NCI-H2196 (cell line): ENCODE measurements around the gene OSTM1.

ENCODE experiments used
- DNase-seq: peaks from one replicate; lab custom pipeline; 2025; ENCODE audit not compliant: unreplicated experiment; lab: John Stamatoyannopoulos, UW

The OSTM1 gene

DNA sequence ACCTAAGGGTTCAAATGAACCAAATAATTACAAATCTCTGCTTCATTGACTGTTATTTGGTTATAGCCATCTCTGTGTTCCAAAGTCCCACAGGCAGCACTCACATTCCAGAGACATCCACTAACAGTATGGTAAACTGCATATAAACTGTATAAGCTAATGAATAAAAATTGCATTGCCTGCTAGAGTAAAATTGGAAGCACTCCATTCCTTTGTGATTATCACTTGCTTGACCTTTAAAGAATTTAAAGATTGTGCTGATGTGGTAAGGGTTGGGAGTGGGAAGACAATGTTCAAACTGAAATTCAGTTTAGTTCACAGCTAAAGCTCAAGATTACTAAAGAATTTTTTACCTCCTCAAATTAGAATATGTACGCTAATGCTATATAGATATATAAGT, 31.0 kb upstream of the OSTM1 start:
- DNase-seq = no peak

DNA sequence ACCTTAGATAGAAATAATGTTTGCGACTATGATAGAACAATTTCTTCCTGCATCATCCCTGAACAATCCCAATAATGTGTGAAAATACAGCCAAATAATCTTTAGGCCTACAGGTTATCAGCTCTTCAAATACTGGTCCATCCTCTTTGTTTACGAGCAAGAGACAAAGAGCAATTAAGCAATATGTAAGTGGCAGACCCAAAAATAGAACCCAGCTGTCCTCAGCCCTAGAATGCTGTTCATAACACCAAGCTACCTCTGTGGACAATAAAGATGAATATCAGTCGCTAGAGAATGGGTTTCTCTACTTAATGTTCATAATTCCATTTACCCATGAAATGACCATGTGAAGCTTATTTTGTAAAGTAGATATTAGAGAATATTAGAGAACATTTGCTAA, 28.4 kb upstream of the OSTM1 start:
- no peak for DNase-seq

DNA sequence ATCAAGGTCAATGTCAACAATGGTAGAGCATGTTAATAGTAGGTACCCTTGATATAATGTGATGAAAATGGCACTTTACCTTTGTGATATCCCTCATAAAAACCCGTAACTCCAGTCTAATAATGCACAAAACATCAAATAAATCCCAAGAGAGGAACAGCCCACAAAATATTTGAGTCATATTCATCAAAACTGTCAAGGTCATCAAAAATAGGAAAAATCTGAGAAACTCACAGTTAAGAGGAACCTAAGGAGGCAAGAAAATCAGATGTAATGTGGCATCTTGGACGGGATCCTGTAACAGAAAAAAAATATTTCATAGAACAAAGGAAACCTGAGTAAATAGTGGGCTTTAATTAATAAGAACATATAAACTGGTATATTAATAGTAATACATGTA, 25.5 kb upstream of the OSTM1 start:
- DNase-seq = no peak

DNA sequence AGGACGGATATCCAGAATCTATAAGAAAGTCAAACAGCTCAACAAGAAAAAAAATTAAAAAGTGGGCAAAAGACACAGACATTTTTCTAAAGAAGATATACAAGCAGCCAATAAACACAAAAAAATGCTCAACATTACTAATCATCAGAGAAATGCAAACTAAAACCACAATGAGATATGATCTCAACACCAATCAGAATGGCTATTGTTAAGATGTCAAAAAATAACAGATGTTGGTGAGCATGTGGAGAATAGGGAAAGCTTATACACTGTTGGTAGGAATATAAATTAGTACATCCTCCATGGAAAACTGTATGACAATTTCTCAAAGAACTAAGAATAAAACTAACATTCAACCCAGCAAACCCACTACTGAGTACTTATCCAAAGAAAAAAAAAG, 23.3 kb upstream of the OSTM1 start:
- DNase-seq = no peak

DNA sequence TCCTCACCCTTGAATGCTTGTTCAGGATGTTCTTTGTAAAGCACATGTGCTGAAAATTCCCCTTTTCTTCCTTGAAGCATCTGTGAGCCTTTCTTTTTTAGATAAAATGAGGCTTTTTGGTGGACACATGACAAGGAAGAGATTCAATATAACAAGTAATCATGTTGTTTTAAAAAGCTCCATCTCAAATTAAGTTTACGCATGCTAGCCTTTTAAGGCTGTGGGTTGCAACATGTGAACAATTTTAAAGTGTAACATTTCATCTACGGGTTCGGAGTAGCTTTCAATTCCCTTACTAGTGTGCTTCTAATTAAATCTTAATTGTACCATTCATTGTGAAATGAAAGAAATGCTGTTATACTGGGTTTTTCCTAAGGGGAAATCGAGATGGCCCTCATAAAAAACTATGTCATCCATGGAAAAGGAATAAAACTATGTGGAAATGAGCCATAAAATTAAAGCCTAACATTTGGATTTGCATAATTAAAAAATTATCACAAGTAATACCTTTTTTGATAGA, 19.3 kb upstream of the OSTM1 start:
- no peak for DNase-seq

DNA sequence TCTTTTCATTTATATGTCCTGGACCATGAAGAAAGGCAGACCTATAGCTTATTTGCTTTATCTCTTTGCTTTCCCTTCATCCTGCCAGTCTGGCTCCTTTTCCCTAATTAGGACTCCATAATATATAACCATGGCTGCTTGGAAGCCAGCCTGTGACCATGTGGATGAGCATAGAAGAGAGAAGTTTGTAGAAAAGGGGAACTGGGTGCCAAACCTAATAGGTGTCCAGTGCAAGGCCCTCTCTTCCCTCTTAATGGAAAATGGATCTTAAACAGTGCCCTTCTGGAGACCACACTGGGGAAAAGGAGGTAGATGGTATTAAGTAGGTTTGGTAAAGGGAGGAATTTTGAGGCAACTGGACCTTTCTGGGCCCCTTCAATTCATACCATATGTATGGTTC, 16.7 kb upstream of the OSTM1 start:
- no peak for DNase-seq

DNA sequence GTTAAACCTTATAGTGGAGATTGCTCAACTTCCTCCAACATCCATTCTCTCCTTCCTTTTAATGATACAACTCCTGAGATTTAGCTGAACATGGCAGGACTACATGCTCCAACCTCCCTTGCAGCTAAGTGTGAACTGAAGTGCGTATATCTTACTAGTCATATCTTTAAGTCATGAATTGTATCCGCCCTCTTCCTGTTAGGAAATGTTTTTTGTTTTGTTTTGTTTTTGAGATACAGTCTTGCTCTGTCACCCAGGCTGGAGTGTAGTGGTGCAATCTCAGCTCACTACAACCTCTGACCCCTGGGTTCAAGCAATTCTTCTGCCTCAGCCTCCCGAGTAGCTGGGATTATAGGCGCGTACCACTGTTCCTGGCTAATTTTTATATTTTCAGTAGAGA, 8.8 kb upstream of the OSTM1 start:
- DNase-seq = no peak

DNA sequence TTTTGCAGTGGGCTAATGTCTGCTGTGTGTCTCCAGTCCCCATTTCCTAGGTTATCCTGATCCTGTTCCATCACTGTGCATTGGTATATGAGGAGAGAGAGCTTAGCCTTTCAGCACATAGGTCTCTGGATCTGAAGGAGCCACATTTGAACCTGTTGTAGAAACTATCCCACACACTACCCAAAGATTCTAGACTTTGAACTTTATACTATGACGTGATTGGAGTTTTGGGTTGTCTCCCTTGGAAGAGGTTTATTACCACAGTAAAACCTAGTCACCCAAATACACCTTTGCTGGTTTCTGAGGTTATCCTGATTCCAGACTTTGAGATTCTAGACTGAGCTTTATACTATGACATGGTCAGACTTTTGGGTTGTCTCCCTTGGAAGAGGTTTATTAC, 8.0 kb upstream of the OSTM1 start:
- no peak for DNase-seq

DNA sequence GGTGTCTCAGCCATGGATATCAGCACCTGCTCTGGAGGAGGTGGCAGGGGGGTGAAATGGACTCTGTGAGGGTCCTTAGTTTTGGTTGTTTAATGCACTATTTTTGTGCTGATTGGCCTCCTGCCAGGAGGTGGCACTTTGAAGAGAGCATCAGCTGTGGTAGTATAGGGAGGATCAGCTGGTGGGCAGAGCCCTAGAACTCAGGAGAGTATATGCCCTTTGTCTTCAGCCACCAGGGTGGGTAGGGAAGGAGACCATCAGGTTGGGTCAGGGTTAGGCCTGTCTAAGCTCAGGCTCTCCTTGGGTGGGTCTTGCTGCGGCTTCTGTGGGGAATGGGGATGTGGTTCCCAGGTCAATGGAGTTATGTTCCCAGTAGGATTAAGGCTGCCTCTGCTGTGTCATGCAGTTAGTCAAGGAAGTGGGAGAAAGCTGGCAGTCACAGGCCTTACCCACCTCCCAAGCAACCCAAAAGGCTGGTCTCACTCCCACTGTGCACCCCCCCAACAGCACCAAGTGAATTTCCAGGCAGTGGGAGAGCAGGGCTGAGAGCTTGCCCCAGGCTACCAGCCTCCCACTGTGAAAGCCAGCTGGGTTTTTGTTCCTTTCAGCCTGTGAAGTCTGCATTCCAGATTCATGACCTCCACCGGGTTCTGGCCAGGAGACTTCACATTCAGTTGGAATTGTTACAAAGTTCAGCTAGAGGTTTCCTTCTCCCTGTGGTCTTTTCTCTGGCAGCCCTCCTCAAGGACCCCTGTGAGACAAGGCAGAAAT, 5.7 kb upstream of the OSTM1 start:
- DNase-seq = no peak

DNA sequence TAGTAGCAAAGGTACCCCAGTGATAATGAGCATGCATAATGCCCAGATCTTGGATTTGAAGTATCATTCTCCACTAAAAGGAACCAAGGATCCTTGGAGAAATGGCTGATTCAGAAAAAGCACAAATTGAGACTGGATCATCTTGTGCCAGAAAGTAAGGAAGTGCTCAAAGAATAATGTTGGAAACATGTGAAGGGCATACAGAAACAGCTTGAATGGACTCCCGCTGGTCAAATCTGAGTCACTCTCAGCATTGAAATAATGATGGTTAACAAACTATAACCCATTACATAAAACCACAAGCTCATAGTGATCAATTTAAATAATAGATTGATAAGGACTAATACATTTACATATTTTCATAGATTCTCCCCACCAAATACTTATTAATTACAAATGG, 3.6 kb upstream of the OSTM1 start:
- DNase-seq = no peak

DNA sequence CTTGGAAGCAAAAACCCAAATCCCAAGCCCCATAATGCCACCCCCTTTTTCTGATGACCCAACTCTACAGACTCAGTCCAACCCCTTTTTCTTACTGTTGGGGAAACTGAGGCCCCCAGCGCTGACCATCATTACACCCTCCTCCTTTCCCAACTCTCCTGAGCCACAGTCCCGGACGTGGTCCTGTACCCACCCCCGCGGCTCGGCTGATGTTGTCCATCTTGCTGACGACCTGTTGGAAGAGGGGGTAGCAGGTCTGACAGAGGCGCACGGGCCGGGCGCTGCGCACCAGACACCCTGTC, 533 bp downstream of the OSTM1 start:
- DNase-seq = no peak

DNA sequence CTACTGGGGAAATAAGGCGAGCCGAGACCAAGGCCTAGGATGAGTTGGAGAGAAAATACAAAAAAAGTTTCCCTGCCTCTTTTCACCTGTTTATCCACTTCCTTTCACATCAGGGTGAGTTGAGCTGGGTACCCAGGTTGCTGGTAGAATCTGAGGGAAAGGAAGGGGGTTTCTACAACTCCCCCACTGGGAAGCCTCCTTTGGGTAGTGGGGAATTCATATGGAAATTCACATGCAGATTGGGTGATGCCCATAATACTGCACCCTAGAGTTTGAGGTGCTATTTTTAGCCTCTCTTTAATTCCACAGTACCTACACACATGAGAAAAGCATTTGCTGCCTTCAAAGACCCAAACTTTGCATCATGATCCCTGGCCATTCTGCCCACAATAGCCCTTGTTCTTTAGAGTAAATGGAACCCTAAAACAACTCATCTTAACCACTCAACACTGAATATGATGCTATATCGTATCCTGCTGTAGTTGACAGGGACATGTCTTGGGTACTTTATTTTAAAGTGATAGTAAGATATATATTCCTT, 2.7 kb downstream of the OSTM1 start:
- no peak for DNase-seq

DNA sequence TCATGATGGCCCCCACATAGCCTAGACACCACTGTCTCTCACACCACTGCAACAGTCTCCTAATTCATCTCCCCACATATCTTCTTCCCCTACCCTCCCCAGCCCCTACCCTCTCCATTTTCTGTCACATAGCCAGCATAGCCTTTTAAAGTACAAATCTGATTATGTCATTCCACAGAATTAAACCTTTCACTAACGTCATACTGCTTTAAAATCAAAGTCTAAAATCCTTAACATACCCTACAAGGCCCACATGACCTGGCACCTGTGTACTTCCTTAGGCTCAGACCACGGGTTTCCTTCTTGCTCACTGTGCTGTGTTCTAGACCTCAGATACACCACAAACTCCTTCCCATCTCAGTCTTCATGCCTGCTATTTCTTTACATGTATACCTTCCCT, 5.9 kb downstream of the OSTM1 start:
- DNase-seq = no peak

DNA sequence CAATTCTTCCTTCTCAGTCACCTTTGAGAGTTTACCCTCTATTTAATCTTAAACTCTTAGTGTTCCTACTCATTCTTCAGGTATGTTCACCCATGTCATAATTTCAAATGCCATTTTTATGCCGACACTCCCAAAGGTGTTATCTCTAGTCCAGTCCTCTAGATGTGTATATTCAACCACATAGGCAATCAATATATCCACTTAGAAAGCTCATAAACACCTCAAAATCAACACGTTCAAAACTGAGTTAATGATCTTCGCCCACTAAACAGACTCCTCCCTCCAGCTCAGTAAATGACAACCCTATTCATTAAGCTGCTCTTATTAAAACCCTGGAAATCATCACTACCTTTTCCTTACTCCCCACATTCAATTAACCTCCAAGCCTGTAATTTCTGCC, 6.4 kb downstream of the OSTM1 start:
- DNase-seq = no peak

DNA sequence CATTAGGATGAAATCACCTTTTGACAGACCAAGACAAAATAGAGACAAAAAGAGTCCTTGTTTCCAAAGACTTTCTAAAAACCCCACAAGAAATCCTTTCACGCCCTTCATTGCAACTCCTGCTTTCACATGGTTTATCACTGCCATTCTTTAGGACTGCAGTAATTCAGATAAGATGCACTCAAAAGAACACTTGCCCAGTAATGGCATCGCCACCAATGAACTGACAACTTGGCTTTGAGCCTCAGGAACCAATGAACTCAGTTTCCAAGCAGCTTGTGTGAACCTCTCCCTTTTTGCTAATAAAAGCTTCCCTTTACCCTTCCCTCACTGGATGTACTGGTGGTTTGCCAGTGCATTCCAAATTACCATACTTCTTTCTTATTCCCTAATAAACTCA, 21.8 kb downstream of the OSTM1 start:
- no peak for DNase-seq

DNA sequence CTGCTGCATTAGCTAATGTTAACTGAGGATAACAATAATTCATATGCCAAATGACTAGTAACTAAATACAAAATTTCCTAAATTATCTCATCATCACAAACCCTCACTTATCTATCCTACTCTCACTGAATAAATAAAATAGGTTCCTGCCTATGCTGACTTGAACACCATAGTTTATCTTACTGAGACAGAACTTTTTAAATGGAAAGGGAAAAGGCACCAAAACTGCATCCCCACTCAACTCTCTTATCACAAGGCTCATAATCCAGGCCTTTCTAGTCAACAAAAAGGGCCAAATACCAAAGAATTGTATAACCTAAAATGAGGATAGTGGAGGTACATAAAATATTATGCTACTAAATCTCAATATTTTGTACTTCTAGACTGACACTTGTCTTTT, 23.1 kb downstream of the OSTM1 start:
- DNase-seq = no peak

DNA sequence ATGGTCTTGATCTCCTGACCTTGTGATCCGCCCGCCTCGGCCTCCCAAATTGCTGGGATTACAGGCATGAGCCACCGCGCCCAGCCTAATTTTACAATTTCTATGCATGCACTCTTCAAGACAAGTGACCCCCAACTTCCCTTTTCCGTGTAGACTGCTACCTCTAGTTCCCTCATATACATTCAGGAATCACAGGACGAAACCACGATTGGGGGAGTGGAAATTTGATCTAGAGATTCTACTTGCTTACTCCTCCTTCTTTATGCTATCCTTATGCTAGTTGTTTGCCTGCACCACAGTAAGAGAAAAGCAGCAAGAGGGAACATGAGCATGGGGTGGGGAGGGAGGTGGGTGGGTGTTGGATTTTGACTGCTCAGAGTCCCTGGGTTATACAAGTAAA, 34.9 kb downstream of the OSTM1 start:
- DNase-seq = no peak

DNA sequence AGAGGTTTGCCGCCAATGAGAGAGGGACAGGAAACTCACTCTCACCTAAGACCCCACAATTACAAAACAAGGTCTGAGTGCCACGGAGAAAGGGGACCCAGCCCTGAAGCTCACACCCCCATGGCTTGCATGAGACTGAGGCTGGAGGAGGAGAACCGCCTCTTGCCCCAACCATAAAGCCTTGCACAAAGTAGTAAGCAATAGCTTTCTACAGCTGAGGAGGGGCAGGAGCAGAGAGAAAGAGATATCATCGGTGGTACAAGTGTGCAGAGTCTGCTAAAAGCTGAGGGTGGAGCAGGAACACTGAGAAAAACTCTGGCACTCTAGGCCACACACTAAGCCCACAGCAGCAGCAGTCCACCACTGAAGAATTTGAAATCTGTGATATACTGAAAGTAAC, 37.7 kb downstream of the OSTM1 start:
- no peak for DNase-seq

DNA sequence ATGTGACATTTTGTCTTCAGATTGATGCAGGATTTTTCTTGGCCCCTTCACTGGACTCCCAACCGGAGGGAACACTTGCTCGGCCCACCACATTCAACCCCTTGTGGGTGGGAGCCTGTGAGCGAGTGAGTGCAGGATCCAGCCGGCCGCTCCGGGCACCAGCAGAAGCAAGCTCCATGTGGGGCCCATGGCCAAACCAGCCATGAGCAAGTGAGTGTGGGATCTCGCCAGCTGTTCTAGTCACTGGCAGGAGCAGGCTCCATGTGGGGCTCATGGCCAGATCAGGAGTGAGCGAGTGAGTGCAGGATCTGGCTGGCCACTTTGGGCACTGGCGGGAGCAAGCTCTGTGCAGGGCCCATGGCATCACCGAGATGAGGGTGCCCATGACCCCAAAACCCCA, 42.6 kb downstream of the OSTM1 start:
- no peak for DNase-seq

DNA sequence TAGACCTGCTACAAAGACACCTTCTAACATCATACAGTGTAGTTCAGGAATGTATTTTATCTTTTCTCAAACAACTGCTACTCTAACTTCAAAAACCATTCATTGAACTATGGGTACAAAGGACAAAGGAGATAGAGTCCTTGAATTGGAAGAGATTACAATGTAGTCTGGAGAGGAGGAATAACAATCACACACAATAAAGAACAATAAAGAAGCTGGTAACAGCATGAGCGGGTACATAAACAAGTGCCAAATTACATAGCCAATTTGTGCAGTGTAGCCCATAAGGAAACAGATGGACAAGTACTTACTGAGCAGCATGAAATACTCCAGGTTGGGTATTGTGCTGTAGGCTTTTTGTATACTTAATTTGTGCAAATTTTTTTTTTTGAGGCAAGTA, 44.3 kb downstream of the OSTM1 start:
- no peak for DNase-seq

DNA sequence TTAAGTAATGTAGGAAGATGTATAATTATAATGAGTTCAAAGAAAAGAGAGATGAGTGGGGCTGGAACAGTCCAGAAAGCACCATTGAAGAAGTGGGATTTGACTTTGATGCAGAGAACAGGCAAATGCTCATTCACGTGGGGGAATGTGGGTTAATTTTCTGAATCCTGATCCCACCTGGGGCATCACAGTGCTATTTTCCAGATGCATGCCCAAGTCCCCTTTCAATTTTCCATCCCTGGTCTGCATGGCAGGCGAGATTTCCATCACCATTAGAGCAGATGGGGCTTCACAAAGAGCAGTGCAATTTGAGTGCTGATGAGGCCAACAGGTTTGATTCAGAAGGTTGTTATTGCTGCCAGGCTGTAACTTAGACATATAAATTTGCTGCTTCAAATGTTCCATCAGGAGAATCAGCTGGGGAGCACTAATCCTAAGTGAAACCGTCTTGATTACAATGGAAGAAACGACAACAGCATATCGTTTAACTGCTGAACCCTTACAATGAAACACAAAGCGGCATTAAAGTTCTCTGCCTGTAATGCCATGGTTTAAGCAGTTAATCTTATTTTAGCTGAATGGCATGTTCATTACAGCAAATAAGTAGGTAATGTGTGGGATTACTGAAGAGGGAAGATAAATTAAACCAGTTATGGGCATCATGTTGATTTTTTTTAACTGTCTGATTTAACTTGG, 45.2 kb downstream of the OSTM1 start:
- no peak for DNase-seq

DNA sequence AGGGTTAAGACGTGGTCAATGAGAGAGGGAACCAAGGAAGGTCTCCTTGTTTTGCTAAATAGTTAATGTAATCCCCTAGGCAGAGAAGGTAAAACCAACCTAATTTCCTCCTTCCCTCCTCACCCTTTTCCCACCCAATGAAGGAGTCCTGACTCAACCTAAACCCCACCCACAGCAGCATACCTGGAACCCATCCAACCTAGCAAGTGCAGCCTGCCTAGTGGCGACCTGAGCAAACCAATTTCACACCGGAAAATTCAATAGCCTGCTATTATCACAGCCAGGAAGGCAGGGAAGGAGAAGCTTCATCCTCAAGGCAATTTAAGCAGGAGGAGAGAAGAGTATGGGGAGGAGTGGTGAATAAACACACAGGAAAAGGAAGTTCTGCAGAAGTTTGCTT, 46.9 kb downstream of the OSTM1 start:
- peak; percentile 11 for DNase-seq

DNA sequence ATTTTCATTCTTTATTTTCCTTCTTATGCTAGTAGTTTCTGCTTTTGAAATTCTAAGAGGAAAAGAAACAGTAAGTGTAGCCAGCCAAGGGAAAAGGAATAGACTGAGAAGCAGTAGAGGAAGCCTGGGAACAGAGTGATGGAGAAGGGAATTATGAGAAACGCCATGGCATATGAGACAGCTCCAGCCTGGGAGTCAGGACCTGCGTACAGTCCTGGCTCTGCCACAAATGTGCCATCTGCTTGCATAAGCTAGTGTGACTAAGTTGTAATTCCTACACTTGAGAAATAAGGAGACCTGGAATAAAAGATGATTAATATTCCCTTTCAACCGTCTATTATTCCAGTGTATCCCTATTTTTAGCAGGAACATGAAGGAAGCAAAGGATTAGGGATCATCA, 47.5 kb downstream of the OSTM1 start:
- DNase-seq = no peak
